ENCODE measurements around the gene DBP.
A peak's percentile ranks its signal among the peaks of the same experiment; 100 is the strongest.

DBP gene

DNA sequence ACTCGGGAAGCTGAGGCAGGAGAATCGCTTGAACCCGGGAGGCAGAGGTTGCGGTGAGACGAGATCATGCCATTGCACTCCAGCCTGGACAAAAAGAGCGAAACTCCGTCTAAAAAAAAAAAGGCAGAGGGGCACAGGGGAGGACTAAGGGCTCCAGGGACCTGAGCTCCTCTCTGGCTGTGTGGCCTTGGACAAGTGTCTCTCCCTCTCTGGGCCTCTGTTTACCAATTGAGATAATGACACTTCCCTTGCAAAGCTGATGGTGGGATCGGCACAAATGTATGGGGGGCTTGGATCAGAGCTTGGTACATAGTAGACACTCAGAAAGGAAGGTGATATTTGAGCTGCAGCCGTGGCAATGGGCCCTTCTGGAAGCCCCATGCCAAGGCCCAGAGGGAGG, 42.0 kb downstream of the DBP start:
- Mint-ChIP-seq H3K27ac (peak overlapping the region in 2 of 3 experiments; percentile 16 to 19), H3K36me3 (ENCODE audit: low read depth) (no peaks in the 10 kb centered on the region), H3K4me3 (no peak overlapping the region), H3K27me3 (ENCODE audit: low read depth) (peaks cover 13% of the 10 kb centered on the region), H3K4me1 (no peaks in the 10 kb centered on the region), H3K9me3 (no peaks in the 10 kb centered on the region)
- TF ChIP-seq, protein P1, sequence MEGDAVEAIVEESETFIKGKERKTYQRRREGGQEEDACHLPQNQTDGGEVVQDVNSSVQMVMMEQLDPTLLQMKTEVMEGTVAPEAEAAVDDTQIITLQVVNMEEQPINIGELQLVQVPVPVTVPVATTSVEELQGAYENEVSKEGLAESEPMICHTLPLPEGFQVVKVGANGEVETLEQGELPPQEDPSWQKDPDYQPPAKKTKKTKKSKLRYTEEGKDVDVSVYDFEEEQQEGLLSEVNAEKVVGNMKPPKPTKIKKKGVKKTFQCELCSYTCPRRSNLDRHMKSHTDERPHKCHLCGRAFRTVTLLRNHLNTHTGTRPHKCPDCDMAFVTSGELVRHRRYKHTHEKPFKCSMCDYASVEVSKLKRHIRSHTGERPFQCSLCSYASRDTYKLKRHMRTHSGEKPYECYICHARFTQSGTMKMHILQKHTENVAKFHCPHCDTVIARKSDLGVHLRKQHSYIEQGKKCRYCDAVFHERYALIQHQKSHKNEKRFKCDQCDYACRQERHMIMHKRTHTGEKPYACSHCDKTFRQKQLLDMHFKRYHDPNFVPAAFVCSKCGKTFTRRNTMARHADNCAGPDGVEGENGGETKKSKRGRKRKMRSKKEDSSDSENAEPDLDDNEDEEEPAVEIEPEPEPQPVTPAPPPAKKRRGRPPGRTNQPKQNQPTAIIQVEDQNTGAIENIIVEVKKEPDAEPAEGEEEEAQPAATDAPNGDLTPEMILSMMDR (IDR thresholded peaks at IDR 0.05; ENCODE audit: unreplicated experiment in 3 of 3), result no peak

DNA sequence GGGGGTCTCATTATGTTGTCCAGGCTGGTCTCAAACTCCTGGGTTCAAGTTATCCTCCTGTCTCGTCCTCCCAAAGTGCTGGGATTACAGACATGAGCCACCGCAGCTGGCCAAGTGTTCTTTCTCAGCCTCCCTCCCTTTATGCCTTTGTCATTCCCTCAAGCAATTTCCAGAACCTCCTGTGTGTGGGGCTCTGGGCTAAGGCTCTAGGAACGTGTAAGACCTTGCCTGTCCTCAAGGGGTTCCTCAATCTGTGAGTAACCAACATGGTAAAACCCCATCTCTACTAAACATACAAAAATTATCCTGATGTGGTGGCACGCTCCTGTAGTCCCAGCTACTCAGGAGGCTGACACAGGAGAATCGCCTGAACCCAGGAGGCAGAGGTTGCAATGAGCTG, 46.2 kb downstream of the DBP start:
- H3K27ac Mint-ChIP-seq, result no peak overlapping the region
- peaks cover 25% of the 10 kb centered on the region for H3K27me3 Mint-ChIP-seq (ENCODE audit: low read depth)
- H3K4me1 Mint-ChIP-seq, result no peaks in the 10 kb centered on the region
- no peaks in the 10 kb centered on the region for H3K9me3 Mint-ChIP-seq
- H3K36me3 Mint-ChIP-seq (ENCODE audit: low read depth), result no peaks in the 10 kb centered on the region
- TF ChIP-seq, protein P1 (IDR thresholded peaks at IDR 0.05; ENCODE audit: unreplicated experiment in 3 of 3), result no peak
- no peak overlapping the region for H3K4me3 Mint-ChIP-seq

DNA sequence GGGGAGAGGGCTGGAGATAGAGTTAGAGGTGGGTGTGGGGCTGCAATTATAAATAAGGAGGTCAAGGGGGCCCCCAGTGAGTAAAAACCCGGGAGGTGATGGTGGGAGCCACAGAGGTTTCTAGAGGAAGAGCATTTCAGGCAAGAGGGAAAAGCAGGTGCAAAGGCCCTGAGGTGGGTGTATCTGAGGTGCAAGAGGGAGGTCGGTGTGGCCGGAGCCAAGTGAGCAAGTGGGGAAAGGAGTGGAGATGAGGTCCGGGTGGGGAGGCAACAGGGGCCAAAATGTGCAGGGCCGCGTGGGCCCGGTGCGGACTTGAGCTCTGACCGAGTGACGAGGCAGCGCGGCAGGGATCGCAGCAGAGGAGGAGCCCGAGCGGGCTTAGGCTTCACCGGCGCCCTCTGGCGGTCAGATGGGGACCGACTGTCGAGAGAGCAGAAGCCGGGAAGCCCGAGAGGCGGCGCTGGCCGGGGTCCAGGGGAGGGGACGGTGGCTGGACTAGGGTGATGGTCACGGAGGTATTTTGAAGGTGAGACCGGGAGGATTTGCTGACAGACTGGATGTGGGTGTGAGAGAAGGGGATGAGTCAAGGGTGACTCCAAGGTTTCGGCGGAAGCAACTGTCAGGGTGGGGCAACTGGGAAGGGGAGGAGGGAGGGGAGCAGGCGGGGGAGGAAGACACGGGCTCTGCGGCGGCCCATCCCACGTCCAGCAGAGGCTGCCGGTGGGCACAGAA, 48.3 kb downstream of the DBP start:
- Mint-ChIP-seq H3K27me3 (ENCODE audit: low read depth) (peaks cover 25% of the 10 kb centered on the region), H3K36me3 (ENCODE audit: low read depth) (no peaks in the 10 kb centered on the region), H3K4me3 (peak overlapping the region; percentile 51 to 77 (median 75)), H3K4me1 (no peaks in the 10 kb centered on the region), H3K27ac (no peak overlapping the region), H3K9me3 (no peaks in the 10 kb centered on the region)
- TF ChIP-seq, protein P1 (IDR thresholded peaks at IDR 0.05; ENCODE audit: unreplicated experiment in 3 of 3), result peak; percentile 87 to 94 (median 91)

DNA sequence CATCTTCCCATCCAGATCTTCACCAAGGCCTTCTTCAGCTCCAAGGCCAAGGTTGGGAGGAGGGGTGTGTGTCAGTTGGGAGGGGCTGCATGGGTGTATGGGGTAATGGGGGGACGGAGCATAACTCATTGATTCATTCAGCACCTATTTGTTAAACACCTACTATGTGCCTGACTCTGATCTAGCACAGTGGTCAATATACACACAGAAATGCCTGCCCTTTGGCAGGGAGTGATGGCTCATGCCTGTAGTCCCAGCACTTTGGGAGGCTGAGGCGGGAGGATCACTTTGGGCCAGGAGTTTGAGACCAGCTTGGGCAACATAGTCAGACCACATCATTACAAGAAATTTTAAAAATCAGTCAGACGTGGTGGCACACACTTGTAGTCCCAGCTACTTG, 49.8 kb downstream of the DBP start:
- no peaks in the 10 kb centered on the region for H3K9me3 Mint-ChIP-seq
- no peak overlapping the region for H3K27ac Mint-ChIP-seq
- TF ChIP-seq, protein P1 (IDR thresholded peaks at IDR 0.05; ENCODE audit: unreplicated experiment in 3 of 3), result no peak
- H3K27me3 Mint-ChIP-seq (ENCODE audit: low read depth), result peaks cover 25% of the 10 kb centered on the region
- no peaks in the 10 kb centered on the region for H3K4me1 Mint-ChIP-seq
- no peaks in the 10 kb centered on the region for H3K36me3 Mint-ChIP-seq (ENCODE audit: low read depth)
- no peak overlapping the region for H3K4me3 Mint-ChIP-seq

DNA sequence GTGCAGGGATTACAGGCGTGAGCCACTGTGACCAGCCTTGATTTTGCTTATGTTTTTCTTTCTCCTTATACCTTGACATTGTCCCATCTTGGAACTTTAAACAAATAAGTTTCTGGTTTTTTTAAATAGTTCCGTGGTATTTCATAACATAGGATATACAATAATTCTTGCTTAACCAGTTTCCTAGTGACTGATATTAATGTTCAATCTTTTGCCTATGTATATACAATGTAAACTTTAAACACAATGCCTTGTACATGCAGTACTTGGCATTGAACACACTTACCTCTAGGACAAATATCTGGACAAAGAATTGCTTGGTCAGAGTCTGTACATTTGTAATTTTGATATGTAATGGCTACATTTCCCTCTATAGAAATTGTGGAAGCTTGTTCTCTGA, 55.0 kb downstream of the DBP start:
- Mint-ChIP-seq H3K4me1 (no peaks in the 10 kb centered on the region), H3K27ac (no peak overlapping the region), H3K9me3 (no peaks in the 10 kb centered on the region), H3K27me3 (ENCODE audit: low read depth) (peaks cover 6% of the 10 kb centered on the region), H3K4me3 (no peak overlapping the region), H3K36me3 (ENCODE audit: low read depth) (no peaks in the 10 kb centered on the region)
- TF ChIP-seq, protein P1 (IDR thresholded peaks at IDR 0.05; ENCODE audit: unreplicated experiment in 3 of 3), result no peak
